GM10248 (cell line): ENCODE measurements around the gene ZNF516.

Experiments used
- CTCF ChIA-PET: fragments of 300-600 bp; sonication (Branson Sonifier 250); formaldehyde crosslinking; extraction: SDS; loops from one replicate; lab custom pipeline; 2021; ENCODE audit warnings: antibody characterized with exemption; lab: Yijun Ruan, JAX
- POLR2A ChIA-PET: fragments of 350-650 bp; sonication (Branson Sonifier 250); formaldehyde crosslinking; extraction: SDS; loops from one replicate; lab custom pipeline; 2020; ENCODE audit warnings: antibody characterized with exemption; lab: Yijun Ruan, JAX
- DNase-seq: peaks from one replicate; pipeline ENCODE4 v3.0.0; 2012; ENCODE audit errors: extremely low spot score
- CTCF ChIP-seq: IDR thresholded peaks from 2 replicates; pipeline ENCODE4 v1.5.1; 2012; ENCODE audit warnings: mild to moderate bottlenecking, low read depth; ENCODE audit errors: extremely low read depth, missing control alignments, control extremely low read depth

The ZNF516 gene

GRCh38 chr18:76503649-76504386 lies 8.8 kb upstream of the ZNF516 start:
- no peak for DNase-seq
- TF ChIP-seq CTCF = no peak
- ChIA-PET CTCF (interaction anchor here (1.8 kb wide), 1 partner anchor 16 kb away, joined by 5 read pairs; no protein-coding TSS in a partner anchor), POLR2A (no interaction called here)

- no peak for DNase-seq
- no peak for TF ChIP-seq CTCF
- ChIA-PET CTCF (interaction anchor here (1.0 to 1.8 kb wide), 3 partner anchors 8 to 22 kb away, joined by 3 to 5 read pairs (median 3); no protein-coding TSS in a partner anchor), POLR2A (interaction anchor here (0.6 kb wide), 1 partner anchor 9 kb away, joined by 3 read pairs; no protein-coding TSS in a partner anchor)
Observed at GRCh38 chr18:76502551-76502950, 7.5 kb upstream of the ZNF516 start.

- no peak for TF ChIP-seq CTCF
- ChIA-PET POLR2A (no interaction called here), CTCF (interaction anchor here (0.7 to 2.1 kb wide), 3 partner anchors 11 to 19 kb away, joined by 3 to 5 read pairs (median 3); no protein-coding TSS in a partner anchor)
- DNase-seq = peak; percentile 74
Observed at GRCh38 chr18:76499637-76500340, 4.7 kb upstream of the ZNF516 start.

- TF ChIP-seq CTCF = no peak
- no peak for DNase-seq
- ChIA-PET CTCF (interaction anchor here (2.1 kb wide), 1 partner anchor 18 kb away, joined by 5 read pairs; no protein-coding TSS in a partner anchor), POLR2A (no interaction called here)
Observed at GRCh38 chr18:76499021-76499420, 4.0 kb upstream of the ZNF516 start.

- POLR2A ChIA-PET = no interaction called here
- CTCF ChIA-PET = interaction anchor here (1.7 kb wide), 1 partner anchor 10 kb away, joined by 8 read pairs; no protein-coding TSS in a partner anchor
- no peak for DNase-seq
- TF ChIP-seq CTCF = no peak
Observed at GRCh38 chr18:76498064-76498463, 3.0 kb upstream of the ZNF516 start.

GRCh38 chr18:76497021-76497420 lies 2.0 kb upstream of the ZNF516 start:
- no peak for TF ChIP-seq CTCF
- ChIA-PET POLR2A (no interaction called here), CTCF (interaction anchor here (1.4 to 1.7 kb wide), 2 partner anchors 9 to 17 kb away, joined by 3 to 8 read pairs; no protein-coding TSS in a partner anchor)
- DNase-seq = no peak
